ENCODE data around the gene MANBA.

MANBA gene

GRCh38 chr4:102610476-102610875, 150.3 kb downstream of the MANBA start:
- no peaks in the 10 kb centered on the region for H3K36me3 ChIP-seq (ENCODE audit: control insufficient read depth, insufficient read depth, low read length)
- H3K4me1 ChIP-seq (ENCODE audit: control insufficient read depth, insufficient read depth, low read length) = peaks cover 3% of the 10 kb centered on the region; the same call in 1 of the 2 replicates
- H3K27me3 ChIP-seq (ENCODE audit: control insufficient read depth, insufficient read depth, low read length) = no peaks in the 10 kb centered on the region
- no peak overlapping the region for H3K27ac ChIP-seq (ENCODE audit: low read length)
- H3K4me3 ChIP-seq (ENCODE audit: low read length) = no peak overlapping the region
- no peak for DNase-seq (ENCODE audit: low read depth, low spot score)
- H3K9me3 ChIP-seq (ENCODE audit: control insufficient read depth, insufficient read depth, low read length) = no peaks in the 10 kb centered on the region
- no CpG with 5 or more reads among the region's 3 CpGs for WGBS (ENCODE audit: insufficient coverage, insufficient read length)

- Histone ChIP-seq H3K27ac (ENCODE audit: low read length) (no peak overlapping the region), H3K9me3 (ENCODE audit: control insufficient read depth, insufficient read depth, low read length) (no peaks in the 10 kb centered on the region), H3K4me3 (ENCODE audit: low read length) (no peak overlapping the region), H3K27me3 (ENCODE audit: control insufficient read depth, insufficient read depth, low read length) (no peaks in the 10 kb centered on the region), H3K36me3 (ENCODE audit: control insufficient read depth, insufficient read depth, low read length) (no peaks in the 10 kb centered on the region), H3K4me1 (ENCODE audit: control insufficient read depth, insufficient read depth, low read length) (peaks cover 3% of the 10 kb centered on the region; the same call in 1 of the 2 replicates)
- no peak for DNase-seq (ENCODE audit: low read depth, low spot score)
Observed at GRCh38 chr4:102610007-102610406, 150.8 kb downstream of the MANBA start.

GRCh38 chr4:102608190-102608589, 152.6 kb downstream of the MANBA start:
- Histone ChIP-seq H3K4me3 (ENCODE audit: low read length) (no peak overlapping the region), H3K27ac (ENCODE audit: low read length) (no peak overlapping the region), H3K36me3 (ENCODE audit: control insufficient read depth, insufficient read depth, low read length) (no peaks in the 10 kb centered on the region), H3K9me3 (ENCODE audit: control insufficient read depth, insufficient read depth, low read length) (no peaks in the 10 kb centered on the region), H3K4me1 (ENCODE audit: control insufficient read depth, insufficient read depth, low read length) (no peaks in the 10 kb centered on the region), H3K27me3 (ENCODE audit: control insufficient read depth, insufficient read depth, low read length) (no peaks in the 10 kb centered on the region)
- no CpG with 5 or more reads among the region's 1 CpG for WGBS (ENCODE audit: insufficient coverage, insufficient read length)
- no peak for DNase-seq (ENCODE audit: low read depth, low spot score)

- no CpG with 5 or more reads among the region's 7 CpGs for WGBS (ENCODE audit: insufficient coverage, insufficient read length)
- Histone ChIP-seq H3K36me3 (ENCODE audit: control insufficient read depth, insufficient read depth, low read length) (no peaks in the 10 kb centered on the region), H3K4me3 (ENCODE audit: low read length) (no peak overlapping the region), H3K27ac (ENCODE audit: low read length) (no peak overlapping the region), H3K4me1 (ENCODE audit: control insufficient read depth, insufficient read depth, low read length) (no peaks in the 10 kb centered on the region), H3K27me3 (ENCODE audit: control insufficient read depth, insufficient read depth, low read length) (no peaks in the 10 kb centered on the region), H3K9me3 (ENCODE audit: control insufficient read depth, insufficient read depth, low read length) (no peaks in the 10 kb centered on the region)
- DNase-seq (ENCODE audit: low read depth, low spot score) = no peak
Observed at GRCh38 chr4:102606846-102607450, 153.8 kb downstream of the MANBA start.

GRCh38 chr4:102606261-102606660, 154.5 kb downstream of the MANBA start:
- Histone ChIP-seq H3K27me3 (ENCODE audit: control insufficient read depth, insufficient read depth, low read length) (no peaks in the 10 kb centered on the region), H3K27ac (ENCODE audit: low read length) (no peak overlapping the region), H3K9me3 (ENCODE audit: control insufficient read depth, insufficient read depth, low read length) (no peaks in the 10 kb centered on the region), H3K36me3 (ENCODE audit: control insufficient read depth, insufficient read depth, low read length) (no peaks in the 10 kb centered on the region), H3K4me1 (ENCODE audit: control insufficient read depth, insufficient read depth, low read length) (no peaks in the 10 kb centered on the region), H3K4me3 (ENCODE audit: low read length) (no peak overlapping the region)
- WGBS (ENCODE audit: insufficient coverage, insufficient read length) = no CpG with 5 or more reads among the region's 3 CpGs
- DNase-seq (ENCODE audit: low read depth, low spot score) = no peak

GRCh38 chr4:102604222-102604940, 156.4 kb downstream of the MANBA start:
- no CpG with 5 or more reads among the region's 2 CpGs for WGBS (ENCODE audit: insufficient coverage, insufficient read length)
- H3K4me3 ChIP-seq (ENCODE audit: low read length) = no peak overlapping the region

GRCh38 chr4:102601586-102602227, 159.1 kb downstream of the MANBA start:
- Histone ChIP-seq H3K36me3 (ENCODE audit: control insufficient read depth, insufficient read depth, low read length) (no peaks in the 10 kb centered on the region), H3K9me3 (ENCODE audit: control insufficient read depth, insufficient read depth, low read length) (no peaks in the 10 kb centered on the region), H3K4me1 (ENCODE audit: control insufficient read depth, insufficient read depth, low read length) (no peaks in the 10 kb centered on the region), H3K27ac (ENCODE audit: low read length) (no peak overlapping the region), H3K27me3 (ENCODE audit: control insufficient read depth, insufficient read depth, low read length) (no peaks in the 10 kb centered on the region), H3K4me3 (ENCODE audit: low read length) (no peak overlapping the region)
- WGBS (ENCODE audit: insufficient coverage, insufficient read length) = no CpG with 5 or more reads among the region's 8 CpGs
- no peak for DNase-seq (ENCODE audit: low read depth, low spot score)

More at GRCh38 chr4:102604222-102604940, 156.4 kb downstream of the MANBA start:
- no peak overlapping the region for H3K27ac ChIP-seq (ENCODE audit: low read length)
- H3K27me3 ChIP-seq (ENCODE audit: control insufficient read depth, insufficient read depth, low read length) = no peaks in the 10 kb centered on the region
- DNase-seq (ENCODE audit: low read depth, low spot score) = no peak
- H3K36me3 ChIP-seq (ENCODE audit: control insufficient read depth, insufficient read depth, low read length) = no peaks in the 10 kb centered on the region
- H3K4me1 ChIP-seq (ENCODE audit: control insufficient read depth, insufficient read depth, low read length) = no peaks in the 10 kb centered on the region
- H3K9me3 ChIP-seq (ENCODE audit: control insufficient read depth, insufficient read depth, low read length) = no peaks in the 10 kb centered on the region

GRCh38 chr4:102600689-102601088, 160.1 kb downstream of the MANBA start:
- Histone ChIP-seq H3K27me3 (ENCODE audit: control insufficient read depth, insufficient read depth, low read length) (no peaks in the 10 kb centered on the region), H3K4me3 (ENCODE audit: low read length) (no peak overlapping the region), H3K36me3 (ENCODE audit: control insufficient read depth, insufficient read depth, low read length) (no peaks in the 10 kb centered on the region), H3K9me3 (ENCODE audit: control insufficient read depth, insufficient read depth, low read length) (no peaks in the 10 kb centered on the region), H3K4me1 (ENCODE audit: control insufficient read depth, insufficient read depth, low read length) (no peaks in the 10 kb centered on the region), H3K27ac (ENCODE audit: low read length) (no peak overlapping the region)
- no peak for DNase-seq (ENCODE audit: low read depth, low spot score)

GRCh38 chr4:102599886-102600285, 160.9 kb downstream of the MANBA start:
- no peak for DNase-seq (ENCODE audit: low read depth, low spot score)
- no peaks in the 10 kb centered on the region for H3K27me3 ChIP-seq (ENCODE audit: control insufficient read depth, insufficient read depth, low read length)
- no CpG with 5 or more reads among the region's 3 CpGs for WGBS (ENCODE audit: insufficient coverage, insufficient read length)
- no peaks in the 10 kb centered on the region for H3K9me3 ChIP-seq (ENCODE audit: control insufficient read depth, insufficient read depth, low read length)
- H3K36me3 ChIP-seq (ENCODE audit: control insufficient read depth, insufficient read depth, low read length) = no peaks in the 10 kb centered on the region
- H3K4me3 ChIP-seq (ENCODE audit: low read length) = no peak overlapping the region
- H3K4me1 ChIP-seq (ENCODE audit: control insufficient read depth, insufficient read depth, low read length) = no peaks in the 10 kb centered on the region
- H3K27ac ChIP-seq (ENCODE audit: low read length) = no peak overlapping the region

GRCh38 chr4:102599455-102599854, 161.3 kb downstream of the MANBA start:
- Histone ChIP-seq H3K4me1 (ENCODE audit: control insufficient read depth, insufficient read depth, low read length) (no peaks in the 10 kb centered on the region), H3K27me3 (ENCODE audit: control insufficient read depth, insufficient read depth, low read length) (no peaks in the 10 kb centered on the region), H3K36me3 (ENCODE audit: control insufficient read depth, insufficient read depth, low read length) (no peaks in the 10 kb centered on the region), H3K4me3 (ENCODE audit: low read length) (no peak overlapping the region), H3K27ac (ENCODE audit: low read length) (no peak overlapping the region), H3K9me3 (ENCODE audit: control insufficient read depth, insufficient read depth, low read length) (no peaks in the 10 kb centered on the region)
- no peak for DNase-seq (ENCODE audit: low read depth, low spot score)
- no CpG with 5 or more reads among the region's 4 CpGs for WGBS (ENCODE audit: insufficient coverage, insufficient read length)
